ENCODE measurements around the gene SMCO2. TPM values are rescaled to one million over a fixed set of nuclear protein-coding genes. Genes with fewer than 3 reads are reported as not detected.

SMCO2 gene
- total RNA-seq, 1 donor from 2014 or later, result not detected

- Histone ChIP-seq H3K27ac (no peak overlapping the region), H3K4me3 (no peak overlapping the region), H3K36me3 (no peaks in the 10 kb centered on the region), H3K27me3 (no peaks in the 10 kb centered on the region), H3K4me1 (peaks cover 4 to 22% of the 10 kb centered on the region in 2 donors), H3K9me3 (no peaks in the 10 kb centered on the region)
- no peak for TF ChIP-seq CTCF (IDR thresholded peaks at IDR 0.05)
- intact Hi-C loops (cut with DNase I), result no loop called here
- DNase-seq (ENCODE audit: low spot score in 2 of 2), result no peak
Observed at GRCh38 chr12:27506645-27507189, 60.2 kb downstream of the SMCO2 start.

- Histone ChIP-seq H3K4me1 (peaks cover 4 to 23% of the 10 kb centered on the region in 2 donors), H3K4me3 (no peak overlapping the region), H3K27me3 (no peaks in the 10 kb centered on the region), H3K36me3 (no peaks in the 10 kb centered on the region), H3K27ac (no peak overlapping the region), H3K9me3 (no peaks in the 10 kb centered on the region)
- DNase-seq (ENCODE audit: low spot score in 2 of 2), result no peak
- TF ChIP-seq CTCF (IDR thresholded peaks at IDR 0.05), result no peak
- intact Hi-C loops (cut with DNase I), result no loop called here
Observed at GRCh38 chr12:27508736-27509431, 62.3 kb downstream of the SMCO2 start.

- H3K36me3 ChIP-seq, result no peaks in the 10 kb centered on the region
- DNase-seq (ENCODE audit: low spot score in 2 of 2), result no peak
- intact Hi-C loops (cut with DNase I), result no loop called here
- peak overlapping the region; percentile 64 to 72 for H3K27ac ChIP-seq
- no peaks in the 10 kb centered on the region for H3K27me3 ChIP-seq
- no peaks in the 10 kb centered on the region for H3K9me3 ChIP-seq
- peaks cover 0 to 13% of the 10 kb centered on the region in 2 donors for H3K4me1 ChIP-seq
- H3K4me3 ChIP-seq, result peak overlapping the region in 1 of 2 donors; percentile 16
- TF ChIP-seq CTCF (IDR thresholded peaks at IDR 0.05), result no peak
Observed at GRCh38 chr12:27511031-27511722, 64.6 kb downstream of the SMCO2 start.

- H3K4me1 ChIP-seq, result peaks cover 0 to 13% of the 10 kb centered on the region in 2 donors
- no peak overlapping the region for H3K4me3 ChIP-seq
- TF ChIP-seq CTCF (IDR thresholded peaks at IDR 0.05), result no peak
- no peak for DNase-seq (ENCODE audit: low spot score in 2 of 2)
- no peaks in the 10 kb centered on the region for H3K36me3 ChIP-seq
- no peaks in the 10 kb centered on the region for H3K27me3 ChIP-seq
- H3K9me3 ChIP-seq, result no peaks in the 10 kb centered on the region
- intact Hi-C loops (cut with DNase I), result no loop called here
- peak overlapping the region; percentile 64 to 72 for H3K27ac ChIP-seq
Observed at GRCh38 chr12:27511723-27512045, 65.1 kb downstream of the SMCO2 start.

- Histone ChIP-seq H3K4me1 (peaks cover 0 to 13% of the 10 kb centered on the region in 2 donors), H3K27ac (peak overlapping the region; percentile 48 to 53), H3K36me3 (no peaks in the 10 kb centered on the region), H3K27me3 (no peaks in the 10 kb centered on the region), H3K4me3 (no peak overlapping the region), H3K9me3 (no peaks in the 10 kb centered on the region)
- intact Hi-C loops (cut with DNase I), result no loop called here
- no peak for DNase-seq (ENCODE audit: low spot score in 2 of 2)
- no peak for TF ChIP-seq CTCF (IDR thresholded peaks at IDR 0.05)
Observed at GRCh38 chr12:27513155-27513824, 66.8 kb downstream of the SMCO2 start.
